GM18507 (cell line): ENCODE data around the gene TMEM164.
"Not testable (repeated sequence)": the region's sequence is repeated elsewhere in the genome, so short reads cannot be mapped to it uniquely, and the experiment has no call there.

Experiments used
- DNase-seq: peaks from one replicate; pipeline ENCODE4 v3.0.0; 2011; ENCODE audit warnings: low read depth; ENCODE audit not compliant: insufficient read length; ENCODE audit errors: extremely low spot score
- FAIRE-seq: peaks from 2 replicates; lab custom pipeline; 2011; peaks lifted over from hg19 to GRCh38; lab: Jason Lieb, UNC

TMEM164 gene

DNA sequence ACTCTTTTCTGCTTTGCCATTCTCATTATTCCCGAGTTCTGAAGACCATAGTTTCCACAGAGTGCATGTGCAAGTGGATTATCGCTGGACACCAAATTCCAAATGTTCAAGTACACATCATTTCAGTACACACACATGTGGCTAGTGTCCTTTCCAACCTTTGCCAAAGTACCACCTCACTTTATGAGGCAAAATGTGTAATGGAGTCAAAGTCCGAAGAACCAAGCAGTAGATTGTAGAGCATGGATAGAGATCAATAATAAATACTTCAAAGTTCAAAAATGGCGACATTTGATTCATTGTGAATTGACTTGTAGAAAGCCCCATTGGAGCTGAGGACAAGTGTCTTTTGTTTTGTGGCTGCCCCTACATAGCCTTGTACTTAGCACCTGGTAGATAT, 115.6 kb downstream of the TMEM164 start:
- DNase-seq: no peak
- FAIRE-seq: no peak

DNA sequence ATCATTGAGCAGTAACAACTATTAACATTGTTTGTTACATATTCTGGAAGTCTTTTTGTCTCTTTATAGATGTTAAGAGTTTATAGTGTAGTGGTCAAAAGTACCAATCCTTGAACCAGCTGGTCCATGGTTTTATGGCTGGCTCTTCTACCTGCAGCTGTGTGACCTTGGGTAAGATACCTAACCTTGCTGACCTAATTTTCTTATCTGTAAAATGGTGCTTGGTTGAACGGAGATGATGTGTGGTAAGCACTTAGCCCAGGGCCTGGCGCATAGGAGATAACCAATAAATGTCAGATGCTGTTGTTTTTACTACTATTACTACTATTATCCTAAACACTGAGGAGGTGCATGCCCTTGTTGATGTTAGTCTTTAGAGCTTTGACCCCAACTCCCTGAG, 116.6 kb downstream of the TMEM164 start:
- DNase-seq: no peak
- FAIRE-seq: no peak

DNA sequence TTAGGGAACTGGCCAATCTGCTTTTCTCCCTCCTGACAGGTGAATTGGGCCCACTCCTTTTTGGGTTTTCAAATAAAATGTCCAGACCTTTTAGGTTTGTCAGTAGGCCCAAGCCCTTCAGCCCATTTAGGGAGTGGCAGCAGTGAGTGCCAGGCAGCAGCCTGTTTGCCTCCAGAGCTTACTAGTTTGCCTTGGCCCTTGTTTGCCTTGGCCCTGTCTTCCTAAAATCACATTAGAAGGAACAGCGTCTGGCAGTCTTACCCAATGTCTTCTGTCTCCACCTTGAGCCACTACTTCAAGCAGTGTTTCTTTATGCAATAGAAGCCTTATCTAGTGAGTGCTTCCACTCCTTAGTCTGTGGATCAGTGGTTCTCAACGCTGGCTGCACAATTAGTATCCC, 117.1 kb downstream of the TMEM164 start:
- FAIRE-seq (no peak), DNase-seq (no peak)

DNA sequence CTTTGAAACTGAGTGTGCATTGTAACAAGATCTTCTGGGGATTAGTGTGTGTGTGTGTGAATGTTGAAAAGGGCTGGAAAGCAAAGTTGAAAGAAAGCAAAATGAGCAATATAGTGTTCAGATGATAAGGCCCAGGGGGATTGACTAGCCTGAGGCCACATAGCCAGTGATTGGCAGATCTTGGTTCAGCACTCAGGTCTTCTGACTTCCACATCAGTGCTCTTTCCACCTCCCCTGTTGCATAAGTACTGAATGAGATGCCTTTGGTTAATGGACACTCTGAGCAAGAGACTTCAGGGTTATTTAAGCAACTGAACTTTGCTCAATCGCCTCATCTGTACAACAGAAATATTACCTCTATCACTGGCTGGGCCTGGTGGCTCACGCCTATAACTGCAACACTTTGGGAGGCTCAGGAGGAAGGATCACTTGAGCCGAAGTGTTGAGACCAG, 120.4 kb downstream of the TMEM164 start:
- FAIRE-seq: no peak
- DNase-seq: no peak

DNA sequence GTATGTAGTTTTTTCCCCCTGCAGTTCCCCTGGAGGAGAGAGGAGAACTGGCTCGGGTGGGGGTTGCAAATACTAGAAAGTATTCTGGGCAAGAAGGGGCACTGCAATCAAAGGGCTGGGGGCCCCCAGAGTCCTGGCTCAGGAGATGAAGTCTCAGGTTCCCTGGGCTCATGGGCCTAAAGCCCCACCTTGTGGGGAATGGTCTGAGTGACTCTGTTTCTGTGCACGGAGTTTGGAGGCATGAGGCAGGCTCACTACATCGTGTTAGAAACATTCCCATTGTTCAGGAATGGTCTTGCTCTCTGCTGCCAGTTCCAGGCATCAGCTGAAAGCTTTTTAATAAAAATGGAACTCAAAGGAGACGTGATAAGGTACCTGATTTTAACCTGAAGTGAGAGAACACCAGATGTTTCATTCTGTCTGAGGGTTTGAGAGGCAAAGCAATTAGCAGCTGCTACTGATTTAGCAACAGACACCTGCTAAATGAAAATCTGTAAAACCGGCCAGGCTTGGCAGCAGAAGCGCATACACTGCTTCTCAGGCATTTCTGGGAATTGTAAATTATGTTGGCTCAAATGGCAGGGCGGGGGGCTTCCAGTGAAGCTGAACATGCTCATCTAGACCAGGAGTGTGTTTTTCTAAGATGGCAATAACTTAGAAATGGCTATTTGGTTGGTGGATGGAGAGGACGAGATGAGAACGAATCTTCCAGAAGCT, 122.7 kb downstream of the TMEM164 start:
- DNase-seq (no peak), FAIRE-seq (no peak)

DNA sequence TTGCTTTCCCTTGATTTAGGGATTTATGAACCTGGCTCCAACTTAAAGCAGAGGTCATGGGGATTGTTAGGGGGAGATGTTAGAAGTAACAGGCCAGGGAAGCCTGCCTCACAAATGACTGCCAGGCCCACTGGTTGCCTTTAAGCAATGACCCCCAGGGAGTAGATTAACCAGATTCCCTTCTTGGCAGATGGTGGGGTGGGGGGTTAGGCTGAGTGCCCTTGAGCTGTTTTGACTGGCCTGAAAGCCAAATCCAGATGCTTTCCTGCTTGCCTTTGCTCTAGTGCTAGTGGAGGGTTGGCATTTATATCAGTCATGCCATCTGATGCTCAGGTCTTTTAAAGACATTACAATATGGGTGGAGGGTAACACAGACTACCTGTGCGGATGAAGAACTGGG, 128.1 kb downstream of the TMEM164 start:
- DNase-seq: no peak

DNA sequence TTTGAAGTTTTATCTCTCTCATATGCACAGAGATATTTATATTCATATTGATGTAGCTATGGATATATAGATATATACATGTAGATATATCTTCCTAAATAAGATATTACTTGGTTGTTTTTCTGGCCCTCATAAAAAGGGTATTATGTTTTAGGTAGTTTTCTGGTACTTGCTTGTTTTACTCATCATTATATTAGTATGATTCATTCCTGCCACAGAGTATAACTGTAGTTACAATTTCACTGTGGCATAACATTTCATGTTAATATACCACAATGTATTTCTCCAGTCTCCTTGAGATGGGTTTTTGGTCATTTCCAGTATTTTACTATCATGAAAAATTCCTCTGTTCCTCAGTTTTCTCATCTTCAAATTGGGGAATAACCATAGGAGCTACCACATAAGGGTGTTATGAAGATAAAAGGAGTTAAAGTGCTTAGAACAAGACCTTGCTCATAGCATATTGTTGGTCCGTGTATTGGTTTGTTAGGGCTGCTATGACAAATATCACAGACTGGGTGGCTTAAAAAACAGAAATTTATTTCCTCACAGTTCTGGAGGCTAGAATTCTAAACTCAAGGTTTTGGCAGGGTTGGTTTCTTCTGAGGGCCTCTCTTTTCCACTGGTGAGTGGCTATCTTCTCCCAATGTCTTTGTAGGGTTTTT, 129.7 kb downstream of the TMEM164 start:
- no peak for FAIRE-seq

More for the DNA sequence above, 128.1 kb downstream of the TMEM164 start:
- no peak for FAIRE-seq

DNA sequence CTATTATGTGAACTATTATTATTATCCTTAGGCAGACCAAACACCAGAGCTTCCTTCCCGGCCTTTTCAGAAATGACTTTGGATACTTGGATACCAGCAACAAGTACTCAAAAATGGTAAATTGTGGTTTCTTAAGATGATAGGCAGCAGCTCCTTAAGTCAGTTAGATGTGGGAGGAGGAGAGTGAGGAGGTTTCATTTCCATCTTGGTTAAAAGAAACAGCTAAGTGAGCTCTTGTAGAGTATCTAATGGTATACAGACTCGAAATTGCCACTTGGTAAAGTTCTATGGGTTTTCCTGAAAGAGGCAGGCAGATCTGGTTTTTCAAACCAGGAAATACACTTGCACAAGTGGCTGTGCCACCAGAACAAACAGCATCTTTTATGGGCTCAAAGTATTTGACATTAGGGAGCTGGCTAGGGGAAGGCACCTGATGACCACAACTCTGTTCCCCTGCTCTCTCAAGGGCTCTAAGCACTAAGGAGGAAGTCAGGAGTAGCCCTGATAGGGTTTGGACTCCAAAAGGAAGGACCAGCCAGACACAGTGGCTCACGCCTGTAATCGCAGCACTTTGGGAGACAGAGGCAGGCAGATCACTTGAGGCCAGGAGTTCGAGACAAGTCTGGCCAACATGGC, 130.9 kb downstream of the TMEM164 start:
- FAIRE-seq: peak; percentile 29
- DNase-seq: no peak

More for the DNA sequence above, 129.7 kb downstream of the TMEM164 start:
- no peak for DNase-seq

DNA sequence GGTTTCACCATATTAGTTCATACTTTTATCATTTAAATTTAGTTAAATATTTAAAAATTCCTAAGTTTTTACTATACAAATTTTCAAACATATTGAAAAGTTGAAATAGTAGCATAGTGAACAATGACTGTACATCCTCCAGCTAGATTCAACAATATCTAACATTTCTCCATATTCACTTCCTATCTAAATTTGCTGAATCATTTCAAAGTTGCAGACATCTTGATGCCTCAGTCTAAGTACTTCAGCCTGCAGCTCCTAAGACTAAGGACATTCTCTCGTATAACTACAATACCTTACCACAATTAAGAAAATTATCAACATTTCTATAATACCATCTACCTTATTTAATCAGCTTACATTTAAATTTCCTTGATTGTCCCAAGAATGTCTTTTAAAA, 132.7 kb downstream of the TMEM164 start:
- DNase-seq (no peak), FAIRE-seq (no peak)

DNA sequence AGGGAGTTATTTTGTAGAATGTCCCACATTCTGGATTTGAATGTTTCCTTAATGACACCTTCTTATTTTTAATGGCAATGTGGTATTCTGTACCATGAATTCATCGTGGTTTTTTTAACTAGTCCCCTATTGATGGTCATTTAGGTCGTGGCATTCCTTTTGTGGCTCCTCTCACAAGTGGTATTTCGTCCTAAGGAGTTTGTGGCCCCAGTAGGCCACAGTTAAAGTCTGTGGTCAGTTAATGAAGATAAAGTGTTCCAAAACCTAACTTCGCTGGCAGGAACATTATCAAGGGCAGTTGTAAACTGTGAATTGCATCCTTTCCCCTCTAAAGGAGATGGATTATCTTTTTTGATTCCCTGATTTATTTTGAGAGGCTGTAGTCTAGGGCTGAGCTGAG, 133.2 kb downstream of the TMEM164 start:
- DNase-seq: no peak
- no peak for FAIRE-seq

DNA sequence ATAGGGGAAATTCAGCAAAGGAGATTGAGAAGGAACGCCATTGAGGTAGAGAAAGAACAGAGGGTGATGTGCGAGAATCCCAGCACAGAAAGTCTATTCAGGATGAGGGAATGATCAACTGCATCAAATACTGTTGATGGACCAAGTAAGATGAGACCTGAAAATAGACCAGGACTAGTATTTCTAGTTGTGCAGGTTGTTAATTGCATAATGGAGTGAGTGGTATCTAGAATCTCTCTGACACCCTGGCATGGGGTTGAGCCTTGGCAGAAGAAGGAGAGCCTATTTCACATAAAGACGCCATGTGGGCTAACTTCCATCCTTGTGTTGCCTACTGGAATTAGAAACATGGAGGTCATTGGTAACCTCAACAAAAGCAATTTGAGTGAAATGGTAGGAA, 135.6 kb downstream of the TMEM164 start:
- no peak for FAIRE-seq
- DNase-seq: no peak

DNA sequence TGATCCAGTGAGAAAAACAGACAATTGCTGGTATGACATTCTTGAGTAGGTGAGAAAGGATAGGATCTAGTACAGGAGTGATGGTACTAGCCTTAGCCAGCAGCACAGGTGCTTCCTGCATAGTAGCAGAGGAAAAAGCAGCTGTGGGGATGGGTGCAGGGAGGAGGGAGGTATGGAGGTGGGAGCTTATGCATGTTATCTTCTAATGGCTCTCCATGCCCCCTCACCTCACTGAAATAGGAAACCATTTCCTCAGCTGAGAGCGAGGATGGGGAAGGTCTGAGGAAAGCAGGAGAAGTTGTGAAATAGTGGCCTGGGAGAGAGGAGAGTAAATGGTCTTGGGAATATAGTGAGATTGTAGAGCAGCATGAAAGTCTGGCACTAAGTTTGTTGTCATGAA, 136.3 kb downstream of the TMEM164 start:
- DNase-seq (no peak), FAIRE-seq (no peak)

DNA sequence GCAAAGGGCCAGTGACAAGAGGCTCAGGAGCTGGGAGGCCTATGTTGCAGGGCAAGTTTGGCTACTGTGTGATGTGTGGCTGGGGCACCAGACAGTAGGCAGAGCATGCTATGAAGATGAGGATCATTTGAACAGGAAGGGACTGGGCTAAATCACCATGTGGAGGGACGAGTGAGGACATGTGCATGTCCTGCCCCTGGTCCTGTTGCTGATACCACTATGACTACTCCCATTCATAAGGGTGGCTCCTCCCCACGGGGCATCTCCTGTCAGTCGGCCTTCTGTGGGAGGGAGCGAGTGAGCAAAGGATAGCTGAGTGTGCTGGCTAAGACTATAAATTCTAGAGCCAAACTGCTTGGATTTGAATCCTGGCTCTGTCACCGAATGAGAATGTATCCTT, 139.2 kb downstream of the TMEM164 start:
- DNase-seq (no peak), FAIRE-seq (no peak)

DNA sequence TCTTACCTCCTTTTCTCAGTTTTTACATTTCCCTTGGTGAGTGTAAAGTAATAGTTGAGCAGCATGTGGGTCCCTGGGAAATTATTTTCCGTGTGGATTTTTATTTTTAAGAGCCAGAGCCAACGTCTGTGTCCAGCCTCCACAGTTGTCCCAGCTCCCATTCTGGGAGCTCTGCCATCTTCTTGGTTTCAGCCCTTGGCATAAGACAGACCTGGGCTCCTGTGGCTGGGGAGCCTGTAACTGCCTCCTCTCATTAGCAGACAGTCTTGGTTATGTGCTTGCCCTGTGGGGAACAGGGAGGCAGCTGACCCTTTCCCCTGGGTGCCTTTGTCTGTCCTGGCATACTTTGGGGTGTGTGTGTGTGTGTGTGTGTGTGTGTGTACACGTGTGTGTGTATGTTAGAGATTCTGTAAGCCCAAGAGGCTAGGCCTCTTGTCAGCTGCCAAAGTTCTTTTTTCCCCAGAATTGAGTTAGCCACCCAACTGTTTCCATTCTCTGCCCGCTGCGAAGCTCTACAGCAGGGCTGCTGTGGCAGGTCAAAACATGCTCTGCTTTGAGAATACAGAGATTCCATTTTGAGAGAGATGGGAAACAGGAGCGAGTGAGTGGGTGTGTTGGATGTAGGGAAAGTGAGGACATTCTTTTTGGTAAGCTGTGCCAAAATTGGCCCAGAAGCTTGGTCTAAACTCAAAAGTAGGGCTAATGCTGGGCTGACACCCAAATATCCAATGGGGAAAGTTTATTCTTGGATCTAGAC, 140.7 kb downstream of the TMEM164 start:
- FAIRE-seq (no peak), DNase-seq (no peak)

DNA sequence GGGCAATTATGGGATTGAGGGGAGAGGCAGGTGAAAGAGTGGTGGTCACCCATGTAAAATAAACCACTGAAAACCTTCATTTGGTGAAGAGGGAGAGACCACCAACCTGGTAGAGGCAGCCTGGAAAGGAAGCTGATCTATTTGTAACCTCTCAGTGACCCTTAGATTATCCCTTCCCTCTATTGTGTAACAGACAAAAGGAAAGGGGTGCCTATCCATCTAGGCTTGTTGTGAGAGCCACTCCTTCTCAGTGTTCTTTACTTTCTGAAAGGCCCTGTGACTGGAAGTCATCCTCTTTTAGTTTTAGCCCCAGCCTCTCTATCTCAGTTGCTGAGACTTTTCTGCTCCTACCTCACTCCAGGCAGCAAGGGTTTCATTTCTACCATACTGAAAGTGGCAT, 142.4 kb downstream of the TMEM164 start:
- FAIRE-seq (no peak), DNase-seq (no peak)

DNA sequence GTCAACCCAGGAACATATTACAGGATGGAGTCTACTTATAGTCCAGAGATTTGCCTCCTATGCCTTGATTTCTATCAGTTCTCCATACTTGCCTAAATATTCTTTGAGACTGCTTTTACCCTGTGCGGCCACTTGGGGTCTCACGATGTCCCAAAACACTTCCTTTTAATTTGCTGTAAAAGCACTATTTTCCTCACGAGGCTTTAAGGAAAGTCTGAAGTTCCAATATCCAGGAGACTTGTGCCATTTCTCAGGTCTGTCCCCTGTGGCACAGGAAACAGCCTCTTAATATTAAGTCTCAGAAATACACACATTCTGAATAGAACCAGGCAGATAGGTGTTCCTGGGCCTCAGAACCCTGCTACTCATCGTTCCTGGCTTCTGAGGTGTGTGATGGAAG, 142.9 kb downstream of the TMEM164 start:
- DNase-seq: no peak

DNA sequence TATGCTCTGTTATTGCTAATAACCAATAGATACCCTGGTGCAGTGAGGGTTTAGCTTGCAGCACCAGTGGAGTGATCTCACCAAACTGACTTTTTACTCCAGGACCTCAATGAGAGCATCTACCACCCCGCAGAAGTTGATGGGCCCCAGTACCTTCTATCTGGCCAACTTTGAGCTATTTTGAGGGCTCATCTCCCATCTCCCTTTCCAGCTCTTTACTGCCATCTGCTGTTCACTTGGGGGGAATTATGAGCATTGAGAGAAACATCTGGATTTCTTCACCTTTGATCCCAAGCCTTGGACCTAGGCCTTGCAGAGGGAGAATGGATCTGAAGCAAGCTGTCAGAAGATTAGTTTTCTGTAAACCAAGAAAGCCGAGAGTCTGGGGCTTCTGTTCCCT, 143.6 kb downstream of the TMEM164 start:
- peak; percentile 17 for DNase-seq
- FAIRE-seq: peak; percentile 87

More for the DNA sequence above, 142.9 kb downstream of the TMEM164 start:
- peak; percentile 89 for FAIRE-seq

DNA sequence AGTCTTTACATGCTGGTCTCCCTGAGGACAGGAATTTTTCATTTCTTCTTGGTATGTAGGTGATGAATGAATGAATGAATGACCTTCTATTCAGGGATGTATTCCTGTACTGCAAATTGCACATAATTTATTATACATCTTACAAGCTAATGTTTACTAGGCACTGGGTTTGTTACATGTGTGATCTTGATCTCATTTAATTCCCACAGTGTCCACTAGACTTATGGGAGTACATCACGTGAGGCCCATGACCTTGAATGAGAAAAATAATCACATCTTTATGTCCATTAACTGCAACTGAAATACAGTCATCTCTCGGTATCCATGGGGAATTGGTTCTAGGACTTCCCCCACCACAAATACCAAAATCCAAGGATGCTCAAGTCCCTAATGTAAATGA, 150.3 kb downstream of the TMEM164 start:
- FAIRE-seq: no peak
- DNase-seq: no peak

DNA sequence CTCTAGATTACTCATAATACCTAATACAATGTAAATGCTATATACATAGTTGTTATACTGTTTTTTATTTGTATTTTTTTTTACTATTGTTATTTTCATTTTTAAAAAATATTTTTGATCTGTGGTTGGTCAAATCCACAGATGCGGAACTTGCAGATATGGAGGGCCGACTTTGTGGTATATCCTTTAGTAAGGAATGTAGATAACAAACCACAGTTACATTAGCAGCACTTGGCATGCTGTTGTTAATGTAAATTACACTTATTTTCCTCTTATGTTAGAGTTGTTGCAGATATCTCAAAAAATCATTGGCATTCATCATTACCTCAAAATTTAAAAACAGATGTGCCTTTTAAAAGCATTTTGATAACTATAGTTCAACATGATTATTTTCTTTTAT, 151.0 kb downstream of the TMEM164 start:
- no peak for FAIRE-seq

DNA sequence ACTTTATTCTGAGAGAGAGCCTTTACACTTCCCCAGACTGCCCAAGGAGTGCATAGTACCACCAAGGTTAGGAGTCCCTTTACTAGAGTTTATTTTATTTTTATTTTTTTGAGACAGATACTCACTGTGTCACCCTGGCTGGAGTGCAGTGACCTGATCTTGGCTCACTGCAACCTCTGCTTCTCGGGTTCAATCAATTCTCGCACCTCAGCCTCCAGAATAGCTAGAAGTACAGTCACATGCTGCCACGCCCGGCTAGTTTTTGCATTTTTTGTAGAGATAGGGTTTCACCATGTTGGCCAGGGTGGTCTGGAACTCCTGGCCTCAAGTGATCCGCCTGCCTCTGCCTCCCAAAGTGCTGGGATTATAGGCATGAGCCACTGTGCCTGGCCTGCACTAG, 151.4 kb downstream of the TMEM164 start:
- not testable (repeated sequence) for DNase-seq

More for the DNA sequence above, 151.0 kb downstream of the TMEM164 start:
- no peak for DNase-seq

More for the DNA sequence above, 151.4 kb downstream of the TMEM164 start:
- not testable (repeated sequence) for FAIRE-seq
